HG02852 (cell line): Measurements from ENCODE around the gene SLC22A6.

Experiments used
- ATAC-seq: cut with Tn5 transposase; IDR thresholded peaks from one replicate; pipeline ENCODE4 v1.9.1; 2021; ENCODE audit warnings: mild to moderate bottlenecking, moderate library complexity; ENCODE audit not compliant: unreplicated experiment

The SLC22A6 gene

GRCh38 chr11:62984451-62984991 is at the start of gene SLC22A6:
Gene SLC22A6, minus strand, starts transcription at chr11:62984967. Its CDS starts 277 bp downstream, at chr11:62984690.
- no peak for ATAC-seq

- ATAC-seq: no peak
Observed at GRCh38 chr11:63032457-63032856, 47.7 kb upstream of the SLC22A6 start.

GRCh38 chr11:63023841-63024648 is 39.3 kb upstream of the SLC22A6 start:
- no peak for ATAC-seq

GRCh38 chr11:63023222-63023814 is 38.6 kb upstream of the SLC22A6 start:
- no peak for ATAC-seq

GRCh38 chr11:63022441-63022840 is 37.7 kb upstream of the SLC22A6 start:
- ATAC-seq: no peak

GRCh38 chr11:63020671-63021291 is 36.0 kb upstream of the SLC22A6 start:
- no peak for ATAC-seq

- no peak for ATAC-seq
Observed at GRCh38 chr11:63019506-63019905, 34.7 kb upstream of the SLC22A6 start.

- ATAC-seq: no peak
Observed at GRCh38 chr11:63017306-63017974, 32.7 kb upstream of the SLC22A6 start.

GRCh38 chr11:63015521-63016215 is 30.9 kb upstream of the SLC22A6 start, which contains the start of gene SLC22A8:
Gene SLC22A8, minus strand, starts transcription at chr11:63015841. Its CDS starts 883 bp downstream, at chr11:63014958.
- no peak for ATAC-seq

- ATAC-seq: no peak
Observed at GRCh38 chr11:63014408-63015055, 29.8 kb upstream of the SLC22A6 start.

GRCh38 chr11:63012839-63013238 is 28.1 kb upstream of the SLC22A6 start:
- no peak for ATAC-seq

- ATAC-seq: no peak
Observed at GRCh38 chr11:63012430-63012829, 27.7 kb upstream of the SLC22A6 start.

GRCh38 chr11:63010934-63011439 is 26.2 kb upstream of the SLC22A6 start:
- ATAC-seq: no peak

GRCh38 chr11:63007920-63008319 is 23.2 kb upstream of the SLC22A6 start:
- ATAC-seq: no peak

GRCh38 chr11:63001456-63001855 is 16.7 kb upstream of the SLC22A6 start:
- ATAC-seq: no peak

- no peak for ATAC-seq
Observed at GRCh38 chr11:62999649-63000048, 14.9 kb upstream of the SLC22A6 start.

GRCh38 chr11:62999156-62999555 is 14.4 kb upstream of the SLC22A6 start:
- ATAC-seq: no peak

GRCh38 chr11:62996271-62996670 is 11.5 kb upstream of the SLC22A6 start:
- no peak for ATAC-seq

GRCh38 chr11:62994775-62995174 is 10.0 kb upstream of the SLC22A6 start:
- ATAC-seq: no peak

GRCh38 chr11:62988276-62988675 is 3.5 kb upstream of the SLC22A6 start:
- ATAC-seq: no peak
